SK-N-SH treated with all-trans-retinoic acid at 6 μM for 48 hours (cell line): ENCODE data around the gene STRA6.

ENCODE experiments used
- ATAC-seq: fragments of 200-7000 bp; cut with Tn5 transposase; 3 replicates; pipeline ENCODE4 v1.9.1; 2020; ENCODE audit warnings: mild to moderate bottlenecking, moderate library complexity
- ARNTL ChIP-seq: fragments of 450-650 bp; formaldehyde crosslinking; IDR thresholded peaks from 2 replicates; pipeline ENCODE4 v1.5.0; 2020; ENCODE audit warnings: low read depth, mild to moderate bottlenecking, moderate library complexity, borderline replicate concordance
- BACH2 ChIP-seq: fragments of 250-450 bp; sonication (Bioruptor Pico); IDR thresholded peaks from 2 replicates; pipeline ENCODE4 v1.9.0; 2021; ENCODE audit warnings: mild to moderate bottlenecking, borderline replicate concordance
- CREB5 ChIP-seq: fragments of 250-450 bp; sonication (Bioruptor Pico); IDR thresholded peaks from 2 replicates; pipeline ENCODE4 v1.5.1; 2020; ENCODE audit warnings: low read depth, mild to moderate bottlenecking, moderate library complexity
- CSRNP3 ChIP-seq: fragments of 250-450 bp; sonication (Bioruptor Pico); IDR thresholded peaks from 2 replicates; pipeline ENCODE4 v1.5.1; 2021; ENCODE audit warnings: mild to moderate bottlenecking, moderate library complexity
- GLIS3 ChIP-seq: fragments of 250-450 bp; sonication (Bioruptor Pico); IDR thresholded peaks from 2 replicates; pipeline ENCODE4 v1.5.0; 2020; ENCODE audit warnings: mild to moderate bottlenecking, moderate library complexity
- ISL1 ChIP-seq: fragments of 250-450 bp; sonication (Bioruptor Pico); IDR thresholded peaks from 2 replicates; pipeline ENCODE4 v2.1.2; 2022; ENCODE audit warnings: mild to moderate bottlenecking, moderate library complexity
- OSR1 ChIP-seq: fragments of 250-450 bp; sonication (Bioruptor Pico); IDR thresholded peaks from 2 replicates; pipeline ENCODE4 v1.8.0; 2022; ENCODE audit warnings: moderate library complexity, mild to moderate bottlenecking, inconsistent platforms
- PATZ1 ChIP-seq: fragments of 250-450 bp; sonication (Bioruptor Pico); IDR thresholded peaks from 2 replicates; pipeline ENCODE4 v1.8.0; 2020; ENCODE audit warnings: mild to moderate bottlenecking, moderate library complexity, borderline replicate concordance
- POU6F1 ChIP-seq: fragments of 250-450 bp; sonication (Bioruptor Pico); IDR thresholded peaks from 2 replicates; pipeline ENCODE4 v1.8.0; 2021; ENCODE audit warnings: low read depth, mild to moderate bottlenecking, moderate library complexity, borderline replicate concordance
- PPARA ChIP-seq: fragments of 250-450 bp; sonication (Bioruptor Pico); IDR thresholded peaks from 2 replicates; pipeline ENCODE4 v1.5.0; 2020; ENCODE audit warnings: mild to moderate bottlenecking, borderline replicate concordance
- RARB ChIP-seq: fragments of 250-450 bp; sonication (Bioruptor Pico); IDR thresholded peaks from 2 replicates; pipeline ENCODE4 v1.8.0; 2021; ENCODE audit warnings: mild to moderate bottlenecking, moderate library complexity
- SNAI2 ChIP-seq: fragments of 250-450 bp; sonication (Bioruptor Pico); IDR thresholded peaks from 2 replicates; pipeline ENCODE4 v1.5.0; 2020; ENCODE audit warnings: mild to moderate bottlenecking, moderate library complexity
- TCF4 ChIP-seq: fragments of 250-450 bp; sonication (Bioruptor Pico); IDR thresholded peaks from 2 replicates; pipeline ENCODE4 v1.8.0; 2021; ENCODE audit warnings: mild to moderate bottlenecking, moderate library complexity, borderline replicate concordance
- TOX ChIP-seq: fragments of 250-450 bp; sonication (Bioruptor Pico); IDR thresholded peaks from 2 replicates; pipeline ENCODE4 v1.8.0; 2021; ENCODE audit warnings: mild to moderate bottlenecking, moderate library complexity, borderline replicate concordance
- TSHZ2 ChIP-seq: fragments of 250-450 bp; sonication (Bioruptor Pico); IDR thresholded peaks from 2 replicates; pipeline ENCODE4 v1.5.0; 2020; ENCODE audit warnings: mild to moderate bottlenecking, moderate library complexity
- ZC3H10 ChIP-seq: fragments of 250-450 bp; sonication (Bioruptor Pico); IDR thresholded peaks from 2 replicates; pipeline ENCODE4 v1.5.1; 2021; ENCODE audit warnings: mild to moderate bottlenecking, moderate library complexity
- ZFP3 ChIP-seq: fragments of 250-450 bp; sonication (Bioruptor Pico); IDR thresholded peaks from 2 replicates; pipeline ENCODE4 v1.5.0; 2020; ENCODE audit warnings: mild to moderate bottlenecking, moderate library complexity
- ZFP30 ChIP-seq: fragments of 450-650 bp; formaldehyde crosslinking; IDR thresholded peaks from 2 replicates; pipeline ENCODE4 v1.5.0; 2022; ENCODE audit warnings: mild to moderate bottlenecking, moderate library complexity
- ZNF565 ChIP-seq: fragments of 450-650 bp; formaldehyde crosslinking; conservative IDR thresholded peaks from 2 replicates; pipeline ENCODE4 v1.5.0; 2020; ENCODE audit warnings: low read depth, mild to moderate bottlenecking, moderate library complexity
- ZNF70 ChIP-seq: fragments of 450-650 bp; formaldehyde crosslinking; IDR thresholded peaks from 2 replicates; pipeline ENCODE4 v1.5.0; 2020; ENCODE audit warnings: mild to moderate bottlenecking, moderate library complexity
- ZNF8 ChIP-seq: fragments of 450-650 bp; formaldehyde crosslinking; IDR thresholded peaks from 2 replicates; pipeline ENCODE4 v1.5.0; 2020; ENCODE audit warnings: mild to moderate bottlenecking, moderate library complexity

The STRA6 gene

GRCh38 chr15:74158855-74159650 lies 43.5 kb downstream of the STRA6 start:
- no peak for ATAC-seq
- TF ChIP-seq CSRNP3 (CRISPR knock-in tag), result no peak
- no peak for TF ChIP-seq PATZ1
- no peak for TF ChIP-seq ARNTL
- no peak for TF ChIP-seq OSR1 (CRISPR knock-in tag)
- TF ChIP-seq POU6F1 (CRISPR knock-in tag), result no peak
- no peak for TF ChIP-seq SNAI2 (CRISPR knock-in tag)
- no peak for TF ChIP-seq ZNF8 (CRISPR knock-in tag)
- TF ChIP-seq ZNF70, result no peak
- TF ChIP-seq PPARA (CRISPR knock-in tag), result no peak
- no peak for TF ChIP-seq TSHZ2 (CRISPR knock-in tag)
- TF ChIP-seq ZFP3 (CRISPR knock-in tag), result no peak
- no peak for TF ChIP-seq TOX (CRISPR knock-in tag)
- no peak for TF ChIP-seq BACH2
- TF ChIP-seq CREB5 (CRISPR knock-in tag), result no peak
- no peak for TF ChIP-seq TCF4

- TF ChIP-seq ZNF70 (no peak), ZFP3 (CRISPR knock-in tag) (no peak), TCF4 (no peak), PPARA (CRISPR knock-in tag) (no peak), ISL1 (CRISPR knock-in tag) (no peak), ZC3H10 (CRISPR knock-in tag) (no peak), RARB (CRISPR knock-in tag) (no peak), CSRNP3 (CRISPR knock-in tag) (no peak), ZNF565 (CRISPR knock-in tag) (no peak), ZFP30 (CRISPR knock-in tag) (no peak), POU6F1 (CRISPR knock-in tag) (no peak), TSHZ2 (CRISPR knock-in tag) (no peak), GLIS3 (no peak), ZNF8 (CRISPR knock-in tag) (no peak)
- no peak for ATAC-seq
Measured at GRCh38 chr15:74157868-74158827, 44.4 kb downstream of the STRA6 start.
